Measurements from ENCODE around the gene CEP350. TPM values are rescaled to one million over a fixed set of nuclear protein-coding genes. Genes with fewer than 3 reads are reported as not detected.

The CEP350 gene
- total and polyA plus RNA-seq, 2 donors from 2014 or later, result 2.8 to 46.5 TPM

DNA sequence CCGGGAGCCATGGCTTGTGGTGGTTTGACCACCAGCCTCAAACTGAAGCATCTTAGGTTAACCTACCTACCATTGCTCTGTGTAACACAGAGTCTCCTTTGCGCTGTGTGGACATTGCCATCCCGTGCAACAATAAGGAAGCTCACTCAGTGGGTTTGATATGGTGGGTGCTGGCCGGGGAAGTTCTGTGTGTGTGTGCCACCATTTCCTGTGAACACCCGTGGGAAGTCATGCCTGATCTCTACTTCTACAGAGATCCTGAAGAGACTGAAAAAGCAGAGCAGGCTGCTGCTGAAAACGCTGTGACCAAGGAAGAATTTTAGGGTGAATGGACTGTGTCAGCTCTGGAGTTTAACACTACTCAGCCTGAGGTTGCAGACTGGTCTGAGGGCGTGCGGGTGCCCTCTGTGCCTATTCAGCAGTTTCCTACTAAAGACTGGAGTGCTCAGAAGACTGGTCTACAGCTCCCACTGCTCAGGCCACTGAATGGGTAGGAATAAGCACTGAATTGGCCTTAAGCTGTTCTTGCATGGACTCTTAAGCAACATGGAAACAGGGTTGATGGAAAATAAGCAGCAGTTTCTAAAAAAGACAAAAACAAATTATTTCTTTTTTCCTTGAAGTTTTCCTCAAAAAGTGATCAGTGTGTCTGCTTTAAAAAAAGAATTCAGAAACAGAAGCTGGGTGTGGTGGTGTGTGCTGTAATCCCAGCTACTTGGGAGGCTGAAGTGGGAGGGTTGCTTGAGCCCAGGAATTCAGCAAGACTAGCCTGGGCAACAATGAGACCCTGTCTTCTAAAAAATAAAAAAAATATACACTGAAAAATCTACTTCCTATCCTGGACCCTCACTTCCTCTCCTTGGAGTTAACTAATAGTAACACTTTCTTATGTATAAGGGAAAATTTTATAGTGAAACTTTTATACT is 14.6 kb downstream of the CEP350 start:
- H3K4me3 ChIP-seq (ENCODE audit: low read length in 3 of 3), result peak overlapping the region in 1 of 3 donors; percentile 14
- intact Hi-C loops (cut with DNase I), result no loop called here
- peaks cover 0 to 9% (median 4%) of the 10 kb centered on the region in 3 donors for H3K4me1 ChIP-seq (ENCODE audit: control insufficient read depth in 2 of 3, insufficient read depth in 2 of 3, low read depth in 1 of 3, low read length in 3 of 3)
- H3K27ac ChIP-seq (ENCODE audit: low read depth in 2 of 2, low read length in 2 of 2), result peak overlapping the region in 1 of 2 donors; percentile 68
- FAIRE-seq (no peak), DNase-seq (no peak)
- TF ChIP-seq, protein P1, sequence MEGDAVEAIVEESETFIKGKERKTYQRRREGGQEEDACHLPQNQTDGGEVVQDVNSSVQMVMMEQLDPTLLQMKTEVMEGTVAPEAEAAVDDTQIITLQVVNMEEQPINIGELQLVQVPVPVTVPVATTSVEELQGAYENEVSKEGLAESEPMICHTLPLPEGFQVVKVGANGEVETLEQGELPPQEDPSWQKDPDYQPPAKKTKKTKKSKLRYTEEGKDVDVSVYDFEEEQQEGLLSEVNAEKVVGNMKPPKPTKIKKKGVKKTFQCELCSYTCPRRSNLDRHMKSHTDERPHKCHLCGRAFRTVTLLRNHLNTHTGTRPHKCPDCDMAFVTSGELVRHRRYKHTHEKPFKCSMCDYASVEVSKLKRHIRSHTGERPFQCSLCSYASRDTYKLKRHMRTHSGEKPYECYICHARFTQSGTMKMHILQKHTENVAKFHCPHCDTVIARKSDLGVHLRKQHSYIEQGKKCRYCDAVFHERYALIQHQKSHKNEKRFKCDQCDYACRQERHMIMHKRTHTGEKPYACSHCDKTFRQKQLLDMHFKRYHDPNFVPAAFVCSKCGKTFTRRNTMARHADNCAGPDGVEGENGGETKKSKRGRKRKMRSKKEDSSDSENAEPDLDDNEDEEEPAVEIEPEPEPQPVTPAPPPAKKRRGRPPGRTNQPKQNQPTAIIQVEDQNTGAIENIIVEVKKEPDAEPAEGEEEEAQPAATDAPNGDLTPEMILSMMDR (IDR thresholded peaks at IDR 0.05; ENCODE audit: borderline replicate concordance, extremely low read depth, insufficient read depth), result no peak
- no peak overlapping the region for H3K9ac ChIP-seq (ENCODE audit: low read length in 3 of 3)
- H3K27me3 ChIP-seq (ENCODE audit: control insufficient read depth, insufficient read depth, low read length), result no peaks in the 10 kb centered on the region
- no peaks in the 10 kb centered on the region for H3K36me3 ChIP-seq (ENCODE audit: control insufficient read depth in 2 of 3, insufficient read depth in 3 of 3, low read length in 3 of 3)
- H3K9me3 ChIP-seq (ENCODE audit: control insufficient read depth in 2 of 3, insufficient read depth in 1 of 3, low read length in 3 of 3), result no peaks in the 10 kb centered on the region

DNA sequence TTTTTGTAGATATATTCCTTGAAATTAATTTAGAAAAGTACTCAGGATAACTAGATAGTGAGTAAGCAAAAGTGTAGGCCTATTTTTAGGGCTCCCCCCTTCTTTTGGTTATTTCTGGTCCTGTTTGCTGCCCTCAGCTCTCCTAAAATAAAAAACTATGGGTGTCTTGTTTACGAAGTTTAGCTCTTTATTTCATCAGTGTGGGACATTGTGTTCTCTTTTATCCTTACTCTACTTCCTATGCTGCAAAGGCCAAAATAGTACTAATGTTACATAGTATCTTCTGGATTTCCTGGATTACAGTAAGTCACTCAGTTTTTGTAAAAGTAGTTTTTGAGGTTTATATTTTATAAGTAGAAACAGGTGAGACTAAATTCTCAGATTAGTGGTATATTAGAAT is 15.4 kb downstream of the CEP350 start:
- H3K9me3 ChIP-seq (ENCODE audit: control insufficient read depth in 2 of 3, insufficient read depth in 1 of 3, low read length in 3 of 3), result no peaks in the 10 kb centered on the region
- no peak for DNase-seq
- H3K4me1 ChIP-seq (ENCODE audit: control insufficient read depth in 2 of 3, insufficient read depth in 2 of 3, low read depth in 1 of 3, low read length in 3 of 3), result peaks cover 0 to 9% (median 4%) of the 10 kb centered on the region in 3 donors
- no peak for FAIRE-seq
- intact Hi-C loops (cut with DNase I), result no loop called here
- no peak overlapping the region for H3K4me3 ChIP-seq (ENCODE audit: low read length in 3 of 3)
- TF ChIP-seq, protein P1 (IDR thresholded peaks at IDR 0.05; ENCODE audit: borderline replicate concordance, extremely low read depth, insufficient read depth), result no peak
- no peaks in the 10 kb centered on the region for H3K36me3 ChIP-seq (ENCODE audit: control insufficient read depth in 2 of 3, insufficient read depth in 3 of 3, low read length in 3 of 3)
- no peaks in the 10 kb centered on the region for H3K27me3 ChIP-seq (ENCODE audit: control insufficient read depth, insufficient read depth, low read length)
- peak overlapping the region in 1 of 2 donors; percentile 68 for H3K27ac ChIP-seq (ENCODE audit: low read depth in 2 of 2, low read length in 2 of 2)
- no peak overlapping the region for H3K9ac ChIP-seq (ENCODE audit: low read length in 3 of 3)

DNA sequence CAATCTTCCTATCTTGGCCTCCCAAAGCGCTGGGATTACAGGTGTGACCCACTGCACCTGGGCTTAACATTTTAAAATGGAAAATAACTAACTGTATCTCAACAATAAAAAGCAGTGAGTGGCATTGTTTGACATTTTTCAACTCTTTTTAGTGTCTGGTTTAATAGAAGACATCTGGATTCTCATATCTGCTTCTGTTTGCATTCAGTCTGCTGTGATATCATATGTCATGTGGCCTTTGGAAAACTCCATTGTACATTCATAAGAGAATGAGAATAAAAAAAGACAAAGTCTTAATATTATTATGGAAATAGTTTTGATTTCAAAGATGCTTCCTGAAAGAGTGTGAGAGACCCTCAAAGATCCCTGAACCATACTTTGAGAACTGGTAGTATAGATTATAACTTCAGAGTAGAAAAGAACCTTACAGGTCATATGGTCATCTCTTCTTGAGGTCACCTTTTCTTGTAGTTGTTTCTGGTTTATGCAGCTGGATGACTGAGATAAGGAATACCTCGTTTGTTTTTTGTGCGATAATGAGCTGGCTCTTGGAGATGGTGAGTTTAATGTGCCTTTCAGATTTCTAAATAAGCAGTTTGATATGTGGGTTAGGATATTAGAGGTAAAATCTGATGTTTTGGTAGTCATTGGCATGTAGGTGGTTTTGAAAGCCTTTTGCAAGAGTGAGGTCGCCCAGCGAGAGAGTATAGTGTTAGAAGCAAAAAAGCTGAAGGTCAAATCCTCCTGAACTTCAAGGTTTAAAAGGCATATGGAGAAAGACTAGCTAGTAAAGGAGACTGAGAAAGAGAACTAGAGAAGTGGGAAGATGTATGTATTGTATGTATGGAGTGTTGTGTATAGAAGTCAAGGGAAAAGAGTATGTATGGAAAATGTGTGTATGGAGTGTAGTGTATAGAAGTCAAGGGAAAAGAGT is 17.2 kb downstream of the CEP350 start:
- DNase-seq, result no peak
- no peak for FAIRE-seq
- peaks cover 0 to 9% (median 4%) of the 10 kb centered on the region in 3 donors for H3K4me1 ChIP-seq (ENCODE audit: control insufficient read depth in 2 of 3, insufficient read depth in 2 of 3, low read depth in 1 of 3, low read length in 3 of 3)
- TF ChIP-seq, protein P1 (IDR thresholded peaks at IDR 0.05; ENCODE audit: borderline replicate concordance, extremely low read depth, insufficient read depth), result no peak
- no peaks in the 10 kb centered on the region for H3K9me3 ChIP-seq (ENCODE audit: control insufficient read depth in 2 of 3, insufficient read depth in 1 of 3, low read length in 3 of 3)
- H3K4me3 ChIP-seq (ENCODE audit: low read length in 3 of 3), result no peak overlapping the region
- intact Hi-C loops (cut with DNase I), result no loop called here
- H3K36me3 ChIP-seq (ENCODE audit: control insufficient read depth in 2 of 3, insufficient read depth in 3 of 3, low read length in 3 of 3), result no peaks in the 10 kb centered on the region
- no peaks in the 10 kb centered on the region for H3K27me3 ChIP-seq (ENCODE audit: control insufficient read depth, insufficient read depth, low read length)
- no peak overlapping the region for H3K27ac ChIP-seq (ENCODE audit: low read depth in 2 of 2, low read length in 2 of 2)
- H3K9ac ChIP-seq (ENCODE audit: low read length in 3 of 3), result no peak overlapping the region

All from kidney (tissue), 14 donors.